ENCODE measurements around the gene SLFN14.
A peak's percentile ranks its signal among the peaks of the same experiment; 100 is the strongest.
"Not testable (repeated sequence)": the region's sequence is repeated elsewhere in the genome, so short reads cannot be mapped to it uniquely, and the experiment has no call there.

Gene SLFN14

GRCh38 chr17:35578197-35578928 lies 17.7 kb upstream of the SLFN14 start, which contains the start of gene PEX12:
PEX12 (minus strand) TSS chr17:35578571; CDS start chr17:35578021, 550 bp downstream.
- Mint-ChIP-seq H3K9me3 (no peaks in the 10 kb centered on the region), H3K27ac (peak within 1 kb of the TSS; percentile 99), H3K4me1 (peaks cover 15 to 24% of the 10 kb centered on the region in 2 donors), H3K4me3 (peak within 1 kb of the TSS; percentile 97 to 100), H3K27me3 (no peaks in the 10 kb centered on the region), H3K36me3 (peaks cover 1 to 12% of the 10 kb centered on the region in 2 donors)
- ATAC-seq (replicated peaks) (peak; percentile 96 to 97), DNase-seq (peak; percentile 86)

- ATAC-seq (replicated peaks) (peak in 1 of 2 donors; percentile 14), DNase-seq (no peak)
- no peaks in the 10 kb centered on the region for H3K27me3 Mint-ChIP-seq
- peak overlapping the region; percentile 97 to 100 for H3K4me3 Mint-ChIP-seq
- H3K27ac Mint-ChIP-seq = peak overlapping the region; percentile 99
- no peaks in the 10 kb centered on the region for H3K9me3 Mint-ChIP-seq
- H3K4me1 Mint-ChIP-seq = peaks cover 15 to 24% of the 10 kb centered on the region in 2 donors
- peaks cover 1 to 12% of the 10 kb centered on the region in 2 donors for H3K36me3 Mint-ChIP-seq
Measured at GRCh38 chr17:35577830-35578196, 17.2 kb upstream of the SLFN14 start.

DNA sequence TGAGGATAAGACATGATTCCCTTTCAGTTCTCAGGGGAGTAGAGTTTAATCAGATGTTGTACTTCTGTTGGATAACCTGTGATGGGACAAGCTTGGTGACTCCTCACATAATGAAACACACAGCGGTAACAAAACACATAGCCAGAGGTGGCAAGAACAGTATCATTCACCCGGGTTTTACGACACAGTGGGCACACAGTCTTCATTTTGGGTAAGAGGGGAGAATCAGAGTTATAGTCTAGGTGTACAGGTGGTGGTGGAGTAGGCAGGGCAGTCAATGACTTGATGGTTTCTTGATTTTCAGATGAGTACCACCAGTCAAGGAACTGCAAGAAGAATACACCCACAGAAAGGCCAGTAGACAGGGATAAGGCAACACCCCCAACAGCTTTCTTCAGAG lies 15.1 kb upstream of the SLFN14 start:
- H3K36me3 Mint-ChIP-seq = peaks cover 3 to 18% of the 10 kb centered on the region in 2 donors
- H3K27ac Mint-ChIP-seq = no peak overlapping the region
- ATAC-seq (replicated peaks) = no peak

GRCh38 chr17:35569405-35569804 lies 8.8 kb upstream of the SLFN14 start:
- Mint-ChIP-seq H3K4me3 (peak overlapping the region; percentile 50 to 84), H3K4me1 (peaks cover 20 to 40% of the 10 kb centered on the region in 2 donors), H3K36me3 (peaks cover 8 to 21% of the 10 kb centered on the region in 2 donors), H3K27ac (no peak overlapping the region), H3K9me3 (no peaks in the 10 kb centered on the region), H3K27me3 (no peaks in the 10 kb centered on the region)
- DNase-seq = no peak
- no peak for ATAC-seq (replicated peaks)

More for the DNA sequence above, 15.1 kb upstream of the SLFN14 start:
- Mint-ChIP-seq H3K4me3 (no peak overlapping the region), H3K4me1 (peaks cover 15 to 30% of the 10 kb centered on the region in 2 donors), H3K27me3 (no peaks in the 10 kb centered on the region), H3K9me3 (no peaks in the 10 kb centered on the region)
- DNase-seq = no peak

- Mint-ChIP-seq H3K9me3 (no peaks in the 10 kb centered on the region), H3K4me3 (peak overlapping the region; percentile 84), H3K27me3 (no peaks in the 10 kb centered on the region), H3K4me1 (peaks cover 20 to 40% of the 10 kb centered on the region in 2 donors), H3K36me3 (peaks cover 8 to 19% of the 10 kb centered on the region in 2 donors), H3K27ac (peak overlapping the region; percentile 98)
- ATAC-seq (replicated peaks) = peak; percentile 19 to 29
- no peak for DNase-seq
Measured at GRCh38 chr17:35568561-35568960, 7.9 kb upstream of the SLFN14 start.

- no peaks in the 10 kb centered on the region for H3K27me3 Mint-ChIP-seq
- ATAC-seq (replicated peaks) (no peak), DNase-seq (no peak)
- peak overlapping the region; percentile 79 for H3K27ac Mint-ChIP-seq
- H3K9me3 Mint-ChIP-seq = no peaks in the 10 kb centered on the region
- peaks cover 6 to 16% of the 10 kb centered on the region in 2 donors for H3K36me3 Mint-ChIP-seq
- H3K4me3 Mint-ChIP-seq = peak overlapping the region; percentile 67 to 84
- H3K4me1 Mint-ChIP-seq = peaks cover 20 to 40% of the 10 kb centered on the region in 2 donors
Measured at GRCh38 chr17:35566968-35567367, 6.3 kb upstream of the SLFN14 start.

DNA sequence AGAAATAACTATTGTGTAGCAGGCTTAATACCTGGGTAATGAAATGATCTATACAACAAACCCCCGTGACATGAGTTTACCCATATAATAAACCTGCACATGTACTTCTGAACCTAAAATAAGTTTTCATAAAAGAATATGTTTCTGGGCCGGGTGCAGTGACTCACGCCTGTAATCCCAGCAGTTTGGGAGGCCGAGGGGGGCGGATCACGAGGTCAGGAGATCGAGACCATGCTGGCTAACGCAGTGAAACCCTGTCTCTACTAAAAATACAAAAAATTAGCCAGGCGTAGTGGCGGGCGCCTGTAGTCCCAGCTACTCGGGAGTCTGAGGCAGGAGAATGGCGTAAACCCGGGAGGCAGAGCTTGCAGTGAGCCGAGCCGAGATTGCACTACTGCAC lies 2.6 kb upstream of the SLFN14 start:
- H3K4me3 Mint-ChIP-seq; H3K36me3 Mint-ChIP-seq; DNase-seq; ATAC-seq (replicated peaks); H3K9me3 Mint-ChIP-seq; H3K27ac Mint-ChIP-seq: not testable (repeated sequence)
- Mint-ChIP-seq H3K4me1 (peaks cover 10 to 25% of the 10 kb centered on the region in 2 donors), H3K27me3 (peaks cover 7 to 15% of the 10 kb centered on the region in 2 donors)

DNA sequence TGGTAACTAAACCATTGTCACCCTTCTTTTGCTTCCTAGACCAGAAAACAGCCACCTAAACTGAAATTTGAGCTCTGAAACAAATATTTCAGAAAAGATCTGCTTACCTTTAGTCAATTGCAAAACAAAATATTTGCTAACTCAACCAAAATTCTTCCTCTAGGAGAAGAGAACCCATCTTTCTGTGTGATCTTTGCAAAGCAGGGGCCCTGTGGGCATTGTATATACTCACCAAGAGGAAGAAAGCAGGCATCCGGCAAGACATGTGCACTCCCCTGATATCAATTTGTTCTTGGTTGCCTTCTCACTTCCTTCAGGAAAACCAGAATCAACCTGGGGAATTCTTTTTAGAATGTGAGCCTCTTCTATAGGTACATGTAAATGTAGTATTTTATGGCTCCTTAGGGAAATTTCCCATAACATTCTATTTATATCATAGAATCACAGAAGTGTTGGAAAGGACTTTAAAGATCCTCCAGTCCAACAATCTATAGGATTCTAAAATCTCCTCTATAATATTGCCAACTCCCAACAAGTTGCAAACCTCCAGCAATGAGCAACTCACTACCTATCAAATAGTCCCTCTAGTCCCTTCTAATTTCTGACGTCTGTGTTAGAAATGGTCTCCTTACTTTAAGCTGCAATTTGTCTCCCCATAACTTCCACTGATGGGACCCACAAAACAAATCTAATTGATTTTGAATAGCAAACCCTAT lies 966 bp downstream of the SLFN14 start:
- Mint-ChIP-seq H3K27ac (no peak overlapping the region), H3K4me1 (peaks cover 5 to 12% of the 10 kb centered on the region in 2 donors), H3K36me3 (no peaks in the 10 kb centered on the region), H3K9me3 (no peaks in the 10 kb centered on the region), H3K4me3 (no peak overlapping the region), H3K27me3 (peaks cover 20 to 27% of the 10 kb centered on the region in 2 donors)
- ATAC-seq (replicated peaks) (no peak), DNase-seq (no peak)

- H3K9me3 Mint-ChIP-seq = no peaks in the 10 kb centered on the region
- ATAC-seq (replicated peaks) = no peak
- DNase-seq = no peak
- H3K27ac Mint-ChIP-seq = no peak overlapping the region
- peaks cover 27% of the 10 kb centered on the region in 2 donors for H3K27me3 Mint-ChIP-seq
- H3K36me3 Mint-ChIP-seq = no peaks in the 10 kb centered on the region
- no peak overlapping the region for H3K4me3 Mint-ChIP-seq
- peaks cover 5 to 12% of the 10 kb centered on the region in 2 donors for H3K4me1 Mint-ChIP-seq
Measured at GRCh38 chr17:35557353-35557752, 3.3 kb downstream of the SLFN14 start.

- peaks cover 27% of the 10 kb centered on the region in 2 donors for H3K27me3 Mint-ChIP-seq
- no peak overlapping the region for H3K27ac Mint-ChIP-seq
- ATAC-seq (replicated peaks) = no peak
- DNase-seq = no peak
- H3K4me3 Mint-ChIP-seq = no peak overlapping the region
- H3K9me3 Mint-ChIP-seq = no peaks in the 10 kb centered on the region
- H3K4me1 Mint-ChIP-seq = peaks cover 3 to 9% of the 10 kb centered on the region in 2 donors
- H3K36me3 Mint-ChIP-seq = no peaks in the 10 kb centered on the region
Measured at GRCh38 chr17:35555691-35556090, 4.9 kb downstream of the SLFN14 start.

GRCh38 chr17:35554668-35555067 lies 6.0 kb downstream of the SLFN14 start:
- H3K9me3 Mint-ChIP-seq = no peaks in the 10 kb centered on the region
- DNase-seq (no peak), ATAC-seq (replicated peaks) (peak in 1 of 2 donors; percentile 76)
- peaks cover 0 to 1% of the 10 kb centered on the region in 2 donors for H3K4me1 Mint-ChIP-seq
- H3K27ac Mint-ChIP-seq = no peak overlapping the region
- H3K36me3 Mint-ChIP-seq = no peaks in the 10 kb centered on the region
- peaks cover 22 to 27% of the 10 kb centered on the region in 2 donors for H3K27me3 Mint-ChIP-seq
- no peak overlapping the region for H3K4me3 Mint-ChIP-seq

GRCh38 chr17:35553310-35553709 lies 7.3 kb downstream of the SLFN14 start:
- Mint-ChIP-seq H3K36me3 (no peaks in the 10 kb centered on the region), H3K4me1 (no peaks in the 10 kb centered on the region), H3K9me3 (no peaks in the 10 kb centered on the region), H3K4me3 (no peak overlapping the region), H3K27me3 (peaks cover 13 to 21% of the 10 kb centered on the region in 2 donors), H3K27ac (no peak overlapping the region)
- DNase-seq (no peak), ATAC-seq (replicated peaks) (no peak)

- Mint-ChIP-seq H3K4me1 (peaks cover 13 to 14% of the 10 kb centered on the region in 2 donors), H3K27ac (no peak overlapping the region), H3K9me3 (no peaks in the 10 kb centered on the region), H3K27me3 (peaks cover 0 to 7% of the 10 kb centered on the region in 2 donors), H3K4me3 (no peak overlapping the region), H3K36me3 (no peaks in the 10 kb centered on the region)
- DNase-seq (no peak), ATAC-seq (replicated peaks) (no peak)
Measured at GRCh38 chr17:35548978-35549377, 11.6 kb downstream of the SLFN14 start.

- no peak for ATAC-seq (replicated peaks)
- Mint-ChIP-seq H3K4me1 (peaks cover 16% of the 10 kb centered on the region in 2 donors), H3K36me3 (no peaks in the 10 kb centered on the region), H3K27ac (no peak overlapping the region), H3K27me3 (no peaks in the 10 kb centered on the region), H3K4me3 (no peak overlapping the region), H3K9me3 (no peaks in the 10 kb centered on the region)
- no peak for DNase-seq
Measured at GRCh38 chr17:35548208-35548810, 12.3 kb downstream of the SLFN14 start.
